Measurements from ENCODE around the gene MITF.

MITF gene

DNA sequence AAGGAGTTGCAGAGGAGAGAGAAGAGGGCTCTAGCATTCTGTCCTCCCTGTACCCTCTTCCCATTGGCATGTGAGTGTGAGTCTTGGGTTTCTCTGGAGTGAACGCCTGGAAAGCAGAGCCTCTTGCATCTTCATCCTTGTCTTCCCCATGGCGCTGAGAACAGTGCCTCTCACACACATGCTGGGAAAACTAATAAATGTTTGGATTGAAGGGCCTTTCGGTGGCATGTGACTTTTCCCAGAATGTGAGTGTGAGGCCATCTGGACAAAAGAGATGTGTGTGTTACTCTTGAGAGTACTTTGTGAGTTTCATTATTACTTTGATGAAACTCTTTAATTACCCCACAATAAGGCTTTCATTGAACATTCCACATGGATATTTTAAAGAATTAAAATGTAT lies 122.3 kb downstream of the MITF start:
- TF ChIP-seq, protein P1, sequence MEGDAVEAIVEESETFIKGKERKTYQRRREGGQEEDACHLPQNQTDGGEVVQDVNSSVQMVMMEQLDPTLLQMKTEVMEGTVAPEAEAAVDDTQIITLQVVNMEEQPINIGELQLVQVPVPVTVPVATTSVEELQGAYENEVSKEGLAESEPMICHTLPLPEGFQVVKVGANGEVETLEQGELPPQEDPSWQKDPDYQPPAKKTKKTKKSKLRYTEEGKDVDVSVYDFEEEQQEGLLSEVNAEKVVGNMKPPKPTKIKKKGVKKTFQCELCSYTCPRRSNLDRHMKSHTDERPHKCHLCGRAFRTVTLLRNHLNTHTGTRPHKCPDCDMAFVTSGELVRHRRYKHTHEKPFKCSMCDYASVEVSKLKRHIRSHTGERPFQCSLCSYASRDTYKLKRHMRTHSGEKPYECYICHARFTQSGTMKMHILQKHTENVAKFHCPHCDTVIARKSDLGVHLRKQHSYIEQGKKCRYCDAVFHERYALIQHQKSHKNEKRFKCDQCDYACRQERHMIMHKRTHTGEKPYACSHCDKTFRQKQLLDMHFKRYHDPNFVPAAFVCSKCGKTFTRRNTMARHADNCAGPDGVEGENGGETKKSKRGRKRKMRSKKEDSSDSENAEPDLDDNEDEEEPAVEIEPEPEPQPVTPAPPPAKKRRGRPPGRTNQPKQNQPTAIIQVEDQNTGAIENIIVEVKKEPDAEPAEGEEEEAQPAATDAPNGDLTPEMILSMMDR (IDR thresholded peaks at IDR 0.05; ENCODE audit: low read depth, low read length, poor library complexity, severe bottlenecking) = no peak
- TF ChIP-seq EZH2phosphoT487 (IDR thresholded peaks at IDR 0.05; ENCODE audit: borderline replicate concordance, low read length) = no peak
- no peaks in the 10 kb centered on the region for H3F3A ChIP-seq (ENCODE audit: control insufficient read depth, insufficient read depth)
- H3K4me1 ChIP-seq (ENCODE audit: control insufficient read depth, low read length) = peaks cover 11% of the 10 kb centered on the region
- no peak overlapping the region for H3K4me3 ChIP-seq (ENCODE audit: low read length)
- no peaks in the 10 kb centered on the region for H3K36me3 ChIP-seq (ENCODE audit: control insufficient read depth, low read length)
- H4K20me1 ChIP-seq (ENCODE audit: control insufficient read depth, insufficient read depth, low read depth, low read length) = no peaks in the 10 kb centered on the region
- H3K9me3 ChIP-seq (ENCODE audit: control insufficient read depth, insufficient read depth, low read length) = no peaks in the 10 kb centered on the region
- no peaks in the 10 kb centered on the region for H3K9me2 ChIP-seq (replicated peaks; ENCODE audit: control insufficient read depth, low read length)
- H3K4me2 ChIP-seq (ENCODE audit: low read length) = no peak overlapping the region
- no peaks in the 10 kb centered on the region for H3K79me2 ChIP-seq (ENCODE audit: control insufficient read depth, low read length)
- H3K27me3 ChIP-seq (ENCODE audit: control insufficient read depth, low read length) = 0 out of 2 replicates have a peak, but pooled peaks cover 2% of the 10 kb centered on the region
- no peak overlapping the region for H3K27ac ChIP-seq (ENCODE audit: low read depth, low read length)

GRCh38 chr3:69864141-69864540 lies 124.9 kb downstream of the MITF start:
- Histone ChIP-seq H3K27me3 (ENCODE audit: control insufficient read depth, low read length) (0 out of 2 replicates have a peak, but pooled peaks cover 2% of the 10 kb centered on the region), H3F3A (ENCODE audit: control insufficient read depth, insufficient read depth) (no peaks in the 10 kb centered on the region), H3K27ac (ENCODE audit: low read depth, low read length) (no peak overlapping the region), H3K36me3 (ENCODE audit: control insufficient read depth, low read length) (no peaks in the 10 kb centered on the region), H3K9me2 (replicated peaks; ENCODE audit: control insufficient read depth, low read length) (no peaks in the 10 kb centered on the region), H3K4me3 (ENCODE audit: low read length) (no peak overlapping the region), H4K20me1 (ENCODE audit: control insufficient read depth, insufficient read depth, low read depth, low read length) (no peaks in the 10 kb centered on the region), H3K79me2 (ENCODE audit: control insufficient read depth, low read length) (no peaks in the 10 kb centered on the region), H3K4me2 (ENCODE audit: low read length) (no peak overlapping the region), H3K4me1 (ENCODE audit: control insufficient read depth, low read length) (peaks cover 8% of the 10 kb centered on the region; the same call in 1 of the 2 replicates), H3K9me3 (ENCODE audit: control insufficient read depth, insufficient read depth, low read length) (no peaks in the 10 kb centered on the region)
- TF ChIP-seq EZH2phosphoT487 (IDR thresholded peaks at IDR 0.05; ENCODE audit: borderline replicate concordance, low read length) = no peak
- TF ChIP-seq, protein P1 (IDR thresholded peaks at IDR 0.05; ENCODE audit: low read depth, low read length, poor library complexity, severe bottlenecking) = no peak

- 0 out of 2 replicates have a peak, but pooled peaks cover 2% of the 10 kb centered on the region for H3K27me3 ChIP-seq (ENCODE audit: control insufficient read depth, low read length)
- H3K4me3 ChIP-seq (ENCODE audit: low read length) = no peak overlapping the region
- no peak for TF ChIP-seq EZH2phosphoT487 (IDR thresholded peaks at IDR 0.05; ENCODE audit: borderline replicate concordance, low read length)
- TF ChIP-seq, protein P1 (IDR thresholded peaks at IDR 0.05; ENCODE audit: low read depth, low read length, poor library complexity, severe bottlenecking) = no peak
- no peaks in the 10 kb centered on the region for H3K36me3 ChIP-seq (ENCODE audit: control insufficient read depth, low read length)
- H3K9me3 ChIP-seq (ENCODE audit: control insufficient read depth, insufficient read depth, low read length) = no peaks in the 10 kb centered on the region
- H3K9me2 ChIP-seq (replicated peaks; ENCODE audit: control insufficient read depth, low read length) = no peaks in the 10 kb centered on the region
- no peaks in the 10 kb centered on the region for H3F3A ChIP-seq (ENCODE audit: control insufficient read depth, insufficient read depth)
- H3K4me2 ChIP-seq (ENCODE audit: low read length) = no peak overlapping the region
- H4K20me1 ChIP-seq (ENCODE audit: control insufficient read depth, insufficient read depth, low read depth, low read length) = no peaks in the 10 kb centered on the region
- no peaks in the 10 kb centered on the region for H3K79me2 ChIP-seq (ENCODE audit: control insufficient read depth, low read length)
- no peak overlapping the region for H3K27ac ChIP-seq (ENCODE audit: low read depth, low read length)
- peaks cover 8% of the 10 kb centered on the region; the same call in 1 of the 2 replicates for H3K4me1 ChIP-seq (ENCODE audit: control insufficient read depth, low read length)
Observed at GRCh38 chr3:69864766-69865165, 125.5 kb downstream of the MITF start.
